OCI-LY1 (cell line): ENCODE data around the gene LIMS1.

Experiments
- H2AFZ ChIP-seq: fragments of 200-600 bp; sonication (generic), shearing (Covaris generic); 2 replicates; pipeline ENCODE4 v1.6.0; 2014; ENCODE audit warnings: antibody characterized with exemption, mild to moderate bottlenecking, low read length
- H3F3A ChIP-seq: fragments of 200-600 bp; sonication (generic), shearing (Covaris generic); 2 replicates; pipeline ENCODE4 v1.6.0; 2014; ENCODE audit warnings: mild to moderate bottlenecking, antibody characterized with exemption, low read length, moderate library complexity; ENCODE audit not compliant: insufficient read depth
- H3K27ac ChIP-seq: fragments of 200-600 bp; sonication (generic); 2 replicates; pipeline ENCODE4 v1.5.1; 2014; ENCODE audit warnings: low read length, mixed run types, mild to moderate bottlenecking, low read depth; ENCODE audit not compliant: poor library complexity, severe bottlenecking
- H3K27me3 ChIP-seq: fragments of 200-600 bp; sonication (generic); 2 replicates; pipeline ENCODE4 v1.6.0; 2014; ENCODE audit warnings: antibody characterized with exemption, mild to moderate bottlenecking, low read length, moderate library complexity; ENCODE audit not compliant: insufficient read depth
- H3K36me3 ChIP-seq: fragments of 200-600 bp; sonication (generic); 2 replicates; pipeline ENCODE4 v1.6.1; 2014; ENCODE audit warnings: mild to moderate bottlenecking, antibody characterized with exemption, low read length, moderate library complexity, mixed read lengths; ENCODE audit not compliant: insufficient read depth
- H3K4me1 ChIP-seq: fragments of 200-600 bp; sonication (generic); 2 replicates; pipeline ENCODE4 v1.5.1; 2014; ENCODE audit warnings: mild to moderate bottlenecking, low read length, moderate library complexity; ENCODE audit not compliant: insufficient read depth, severe bottlenecking
- H3K4me2 ChIP-seq: fragments of 200-600 bp; sonication (generic), shearing (Covaris generic); 2 replicates; pipeline ENCODE4 v1.6.1; 2014; ENCODE audit warnings: low read length
- H3K4me3 ChIP-seq: fragments of 200-600 bp; sonication (generic); 2 replicates; pipeline ENCODE4 v1.5.1; 2014; ENCODE audit warnings: low read length, low read depth, mild to moderate bottlenecking, mixed read lengths; ENCODE audit not compliant: poor library complexity, severe bottlenecking
- H3K79me2 ChIP-seq: fragments of 200-600 bp; shearing (Covaris generic); 2 replicates; pipeline ENCODE4 v1.6.1; 2016; ENCODE audit warnings: mixed run types, low read length, mixed read lengths; ENCODE audit not compliant: insufficient read depth
- H3K9ac ChIP-seq: fragments of 200-600 bp; sonication (generic), shearing (Covaris generic); 2 replicates; pipeline ENCODE4 v1.6.1; 2014; ENCODE audit warnings: mild to moderate bottlenecking, low read length, mixed read lengths
- H3K9me2 ChIP-seq: fragments of 200-600 bp; sonication (generic), shearing (Covaris generic); 2 replicates; pipeline ENCODE4 v1.6.1; 2014; ENCODE audit warnings: low read depth, mild to moderate bottlenecking, low read length, mixed read lengths
- H3K9me3 ChIP-seq: fragments of 200-600 bp; shearing (Covaris generic); 2 replicates; pipeline ENCODE4 v1.6.1; 2014; ENCODE audit warnings: low read length, mixed read lengths
- H4K20me1 ChIP-seq: fragments of 200-600 bp; sonication (generic), shearing (Covaris generic); 2 replicates; pipeline ENCODE4 v1.6.0; 2016; ENCODE audit warnings: mild to moderate bottlenecking, low read length; ENCODE audit not compliant: insufficient read depth
- EZH2 ChIP-seq: fragments of 200-600 bp; sonication (generic), shearing (Covaris generic); IDR thresholded peaks from 2 replicates; pipeline ENCODE4 v1.8.0; 2017; ENCODE audit warnings: borderline replicate concordance, mixed run types, mild to moderate bottlenecking, antibody characterized with exemption, low read length, moderate library complexity, mixed read lengths
- TF ChIP-seq, protein P1 (sequence below): fragments of 200-600 bp; sonication (generic), shearing (Covaris generic); IDR thresholded peaks from 2 replicates; pipeline ENCODE4 v1.5.1; 2017; ENCODE audit warnings: mild to moderate bottlenecking, antibody characterized with exemption, low read length, moderate library complexity, mixed read lengths

The LIMS1 gene

DNA sequence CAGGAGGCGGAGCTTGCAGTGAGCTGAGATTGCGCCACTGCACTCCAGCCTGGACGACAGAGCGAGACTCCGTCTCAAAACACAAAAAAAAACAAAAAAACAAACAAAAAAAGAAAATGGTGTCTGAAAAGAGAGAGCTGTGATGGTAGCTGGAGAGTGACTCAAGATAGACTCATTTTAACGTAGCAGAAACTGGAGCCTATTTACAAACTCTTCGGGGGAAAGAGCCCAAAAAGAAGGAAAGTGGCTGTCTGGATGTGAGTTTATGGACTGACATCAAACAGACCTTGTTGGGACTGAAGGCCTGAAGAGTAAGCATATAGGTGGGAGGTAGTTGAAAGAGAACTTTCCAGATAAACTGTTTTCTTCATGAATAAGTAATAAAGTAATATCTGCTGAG is 51.8 kb downstream of the LIMS1 start:
- Histone ChIP-seq H3K4me2 (no peak overlapping the region), H3F3A (no peaks in the 10 kb centered on the region), H3K4me3 (no peak overlapping the region), H4K20me1 (0 out of 2 replicates have a peak, but pooled peaks cover 3% of the 10 kb centered on the region), H2AFZ (no peak overlapping the region), H3K9ac (no peak overlapping the region), H3K27me3 (no peaks in the 10 kb centered on the region), H3K4me1 (peaks cover 29% of the 10 kb centered on the region), H3K9me3 (no peaks in the 10 kb centered on the region), H3K27ac (no peak overlapping the region), H3K79me2 (no peaks in the 10 kb centered on the region), H3K9me2 (no peaks in the 10 kb centered on the region), H3K36me3 (no peaks in the 10 kb centered on the region)
- TF ChIP-seq, protein P1, sequence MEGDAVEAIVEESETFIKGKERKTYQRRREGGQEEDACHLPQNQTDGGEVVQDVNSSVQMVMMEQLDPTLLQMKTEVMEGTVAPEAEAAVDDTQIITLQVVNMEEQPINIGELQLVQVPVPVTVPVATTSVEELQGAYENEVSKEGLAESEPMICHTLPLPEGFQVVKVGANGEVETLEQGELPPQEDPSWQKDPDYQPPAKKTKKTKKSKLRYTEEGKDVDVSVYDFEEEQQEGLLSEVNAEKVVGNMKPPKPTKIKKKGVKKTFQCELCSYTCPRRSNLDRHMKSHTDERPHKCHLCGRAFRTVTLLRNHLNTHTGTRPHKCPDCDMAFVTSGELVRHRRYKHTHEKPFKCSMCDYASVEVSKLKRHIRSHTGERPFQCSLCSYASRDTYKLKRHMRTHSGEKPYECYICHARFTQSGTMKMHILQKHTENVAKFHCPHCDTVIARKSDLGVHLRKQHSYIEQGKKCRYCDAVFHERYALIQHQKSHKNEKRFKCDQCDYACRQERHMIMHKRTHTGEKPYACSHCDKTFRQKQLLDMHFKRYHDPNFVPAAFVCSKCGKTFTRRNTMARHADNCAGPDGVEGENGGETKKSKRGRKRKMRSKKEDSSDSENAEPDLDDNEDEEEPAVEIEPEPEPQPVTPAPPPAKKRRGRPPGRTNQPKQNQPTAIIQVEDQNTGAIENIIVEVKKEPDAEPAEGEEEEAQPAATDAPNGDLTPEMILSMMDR = no peak
- TF ChIP-seq EZH2 = no peak

DNA sequence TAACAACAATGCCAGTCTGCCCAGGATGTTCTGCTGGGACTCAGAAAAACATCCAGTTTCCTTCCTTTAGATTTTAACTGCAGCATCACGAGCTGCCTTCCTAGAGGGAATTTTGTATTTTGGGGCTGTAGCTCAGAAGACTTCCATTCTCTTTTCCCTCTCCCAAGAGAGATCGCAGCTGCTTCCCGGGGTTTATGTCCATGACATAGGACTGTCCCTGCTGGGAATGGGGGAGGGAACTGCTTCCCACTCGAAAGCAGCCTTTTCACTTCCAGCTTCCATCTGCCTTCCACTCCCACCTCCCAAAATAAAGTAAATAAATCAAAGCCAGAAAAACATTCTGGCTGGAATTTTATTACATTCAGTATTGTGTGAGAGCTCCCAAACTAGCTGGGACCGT is 52.4 kb downstream of the LIMS1 start:
- Histone ChIP-seq H3K9me3 (no peaks in the 10 kb centered on the region), H3K9ac (no peak overlapping the region), H4K20me1 (0 out of 2 replicates have a peak, but pooled peaks cover 3% of the 10 kb centered on the region), H3K79me2 (no peaks in the 10 kb centered on the region), H3K36me3 (no peaks in the 10 kb centered on the region), H3K9me2 (no peaks in the 10 kb centered on the region), H2AFZ (no peak overlapping the region), H3K4me1 (peaks cover 29% of the 10 kb centered on the region), H3F3A (no peaks in the 10 kb centered on the region), H3K27me3 (no peaks in the 10 kb centered on the region), H3K27ac (no peak overlapping the region), H3K4me3 (no peak overlapping the region), H3K4me2 (no peak overlapping the region)
- TF ChIP-seq, protein P1 = no peak
- TF ChIP-seq EZH2 = no peak

DNA sequence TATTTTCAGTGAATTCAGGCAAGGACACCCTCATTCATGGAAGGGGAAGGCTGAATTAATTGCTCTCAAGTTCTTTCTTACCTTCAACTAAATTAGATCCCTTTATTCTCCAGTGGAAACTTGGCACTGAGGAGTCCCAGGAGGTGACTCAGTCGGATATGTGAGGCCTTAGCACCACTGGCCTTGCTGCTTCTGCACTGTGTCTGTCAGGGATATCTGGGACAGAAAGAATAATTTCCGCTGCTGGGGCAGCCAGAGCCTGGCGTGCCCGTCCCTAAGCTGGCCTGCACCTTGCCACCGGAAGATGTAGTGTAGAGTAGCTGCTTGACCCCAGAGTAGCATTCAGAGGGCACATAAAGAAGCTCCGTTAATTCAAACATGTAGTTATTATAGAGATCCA is 53.4 kb downstream of the LIMS1 start:
- no peaks in the 10 kb centered on the region for H3F3A ChIP-seq
- no peak overlapping the region for H3K27ac ChIP-seq
- no peak overlapping the region for H3K4me2 ChIP-seq
- no peaks in the 10 kb centered on the region for H3K79me2 ChIP-seq
- H2AFZ ChIP-seq = no peak overlapping the region
- no peaks in the 10 kb centered on the region for H3K36me3 ChIP-seq
- H3K4me1 ChIP-seq = peaks cover 29% of the 10 kb centered on the region
- no peak overlapping the region for H3K9ac ChIP-seq
- H3K27me3 ChIP-seq = no peaks in the 10 kb centered on the region
- H3K9me3 ChIP-seq = no peaks in the 10 kb centered on the region
- H3K4me3 ChIP-seq = no peak overlapping the region
- 0 out of 2 replicates have a peak, but pooled peaks cover 3% of the 10 kb centered on the region for H4K20me1 ChIP-seq
- H3K9me2 ChIP-seq = no peaks in the 10 kb centered on the region
- TF ChIP-seq, protein P1 = no peak
- TF ChIP-seq EZH2 = no peak
